Activated CD4-positive, alpha-beta T cell treated with anti-CD3 and anti-CD28 coated beads, Interleukin-2, Interleukin-6, amounts not matched to agents 100 ng/mL and 50 ng/mL, durations not matched to agents 16 hours and 8 hours (primary cell): ENCODE results near the gene BAMBI.
A peak's percentile ranks its signal among the peaks of the same experiment; 100 is the strongest.

Source experiments
- DNase-seq: peaks from one replicate; pipeline ENCODE4 v3.0.0-alpha.2; 2020

The BAMBI gene

GRCh38 chr10:28676326-28676967 lies 874 bp upstream of the BAMBI start:
- DNase-seq: peak; percentile 15

GRCh38 chr10:28677888-28678686 lies 766 bp downstream of the BAMBI start:
- DNase-seq: peak; percentile 11

- no peak for DNase-seq
Measured at GRCh38 chr10:28678687-28679457, 1.6 kb downstream of the BAMBI start.

- DNase-seq: no peak
Measured at GRCh38 chr10:28679581-28680357, 2.4 kb downstream of the BAMBI start.

- DNase-seq: no peak
Measured at GRCh38 chr10:28680358-28680752, 3.0 kb downstream of the BAMBI start.

GRCh38 chr10:28681291-28681763 lies 4.0 kb downstream of the BAMBI start:
- DNase-seq: no peak

GRCh38 chr10:28681928-28682750 lies 4.8 kb downstream of the BAMBI start:
- DNase-seq: no peak

GRCh38 chr10:28684157-28684985 lies 7.0 kb downstream of the BAMBI start:
- no peak for DNase-seq

- DNase-seq: no peak
Measured at GRCh38 chr10:28684986-28685580, 7.8 kb downstream of the BAMBI start.

GRCh38 chr10:28685717-28686116 lies 8.4 kb downstream of the BAMBI start:
- DNase-seq: no peak

GRCh38 chr10:28686835-28687682 lies 9.7 kb downstream of the BAMBI start:
- no peak for DNase-seq

- no peak for DNase-seq
Measured at GRCh38 chr10:28687683-28688001, 10.3 kb downstream of the BAMBI start.

GRCh38 chr10:28690545-28690944 lies 13.2 kb downstream of the BAMBI start:
- DNase-seq: no peak

GRCh38 chr10:28691187-28691694 lies 13.9 kb downstream of the BAMBI start:
- no peak for DNase-seq

GRCh38 chr10:28692050-28692449 lies 14.7 kb downstream of the BAMBI start:
- no peak for DNase-seq

- no peak for DNase-seq
Measured at GRCh38 chr10:28694530-28694929, 17.2 kb downstream of the BAMBI start.

- no peak for DNase-seq
Measured at GRCh38 chr10:28698075-28698474, 20.8 kb downstream of the BAMBI start.

GRCh38 chr10:28704464-28705161 lies 27.3 kb downstream of the BAMBI start:
- no peak for DNase-seq

- DNase-seq: no peak
Measured at GRCh38 chr10:28705472-28705871, 28.2 kb downstream of the BAMBI start.
